ENCODE results near the gene LGALS4.

- TF ChIP-seq CTCF (conservative IDR thresholded peaks at IDR 0.05) = no peak
- TF ChIP-seq EZH2 (IDR thresholded peaks at IDR 0.05; ENCODE audit: low read depth) = no peak
Measured at GRCh38 chr19:38812841-38813320, at the start of gene LGALS4.

All from PC-9 (cell line).